Ovary (tissue), 9 donors: ENCODE results near the gene REC114. TPM values are rescaled to one million over a fixed set of nuclear protein-coding genes. Genes with fewer than 3 reads are reported as not detected.

Experiments
- DNase-seq, 5 donors: peaks; one replicate each; pipeline ENCODE4 v3.0.0-alpha.2; 2019 to 2020
- H3K27ac ChIP-seq, 2 donors: fragments of 200-600 bp; one replicate each; pipeline versions ENCODE4 v1.5.1 to v1.8.0; 2019 to 2022
- H3K27me3 ChIP-seq: fragments of 200-600 bp; one replicate; pipeline ENCODE4 v1.8.0; 2022
- H3K36me3 ChIP-seq: fragments of 200-600 bp; sonication (generic); one replicate; pipeline ENCODE4 v1.5.1; 2019
- H3K4me1 ChIP-seq: one replicate; pipeline ENCODE4 v1.8.1; 2013; ENCODE audit warnings: mild to moderate bottlenecking, moderate library complexity; ENCODE audit not compliant: insufficient read depth
- H3K4me3 ChIP-seq: fragments of 200-600 bp; sonication (generic); one replicate; pipeline ENCODE4 v1.5.1; 2017
- H3K9me3 ChIP-seq, 2 donors: fragments of 200-600 bp in 1 of 2; sonication (generic) in 1 of 2; one replicate each; pipeline versions ENCODE4 v1.5.1 to v1.8.1; 2013 to 2019; ENCODE audit warnings: mild to moderate bottlenecking in 1 of 2, moderate library complexity in 1 of 2
- CTCF ChIP-seq, 3 donors: fragments of 450-650 bp in 2 of 3; fragments of 200-600 bp in 1 of 3; IDR thresholded peaks; one replicate each; pipeline versions ENCODE4 v1.5.1 to v1.8.0; 2016 to 2022; ENCODE audit warnings: antibody characterized with exemption in 3 of 3, mild to moderate bottlenecking in 1 of 3
- EP300 ChIP-seq: sonication (generic); formaldehyde crosslinking; IDR thresholded peaks from one replicate; pipeline ENCODE4 v1.6.1; 2017; ENCODE audit warnings: antibody characterized with exemption
- POLR2A ChIP-seq: fragments of 450-650 bp; IDR thresholded peaks from one replicate; pipeline ENCODE4 v1.6.1; 2017; ENCODE audit warnings: antibody characterized with exemption, mild to moderate bottlenecking, moderate library complexity
- WGBS, 3 donors: extraction: QIAGEN DNeasy Blood & Tissue Kit in 1 of 3; methylation state at CpG; one replicate each; pipeline versions ENCODE4 v1.1.5 to v1.1.7; 2013 to 2017; 5-methylcytosine and 5-hydroxymethylcytosine counted together
- intact Hi-C, 4 donors: fragments of 100-400 bp; cut with DNase I; formaldehyde crosslinking; loops; one replicate each; pipeline versions ENCODE4 v1.11.0 to v1.15.1; 2022 to 2023
- polyA plus RNA-seq, 2 donors: library from polyadenylated mRNA; stranded (reverse); fragments of 200-250 nt in 1 of 2; fragments of 350-450 nt in 1 of 2; fragmentation: Illumina TruSeq in 1 of 2; extraction: RNeasy Lipid Tissue Mini Kit (QIAGEN cat#74804) in 1 of 2; gene quantifications; one replicate each; pipeline ENCODE4 v1.2.3, GENCODE V29; 2013 to 2014
- total RNA-seq, 7 donors: library from RNA; depleted of rRNA in 2 of 7; stranded (reverse); fragments of >200 nt in 2 of 7; fragmentation: NEBNext Ultra II Directional in 3 of 7; extraction: Animal tissue kit (Norgen Biotek cat#: 25700) in 3 of 7; gene quantifications; one replicate each; pipeline versions ENCODE4 v1.1.0 to v1.2.4, GENCODE V29; 2016 to 2023
- donor health status: DM: no; HTN: no; CAD: no; lungs with moderate emphysema.
- donor health status: DM: no; HTN: no; CAD: no.
- donor health status: Bipolar disorder and iron deficiency.
- donor health status: DM: yes; HTN: yes; CAD: no.
- donor health status: DM: no; HTN: no; CAD: no.
- donor health status: DM: yes; HTN: yes; CAD: no.

REC114 gene
- total and polyA plus RNA-seq, 9 donors = 0.51 TPM; not detected in 8

GRCh38 chr15:73567020-73567419 is 124.1 kb downstream of the REC114 start:
- no peak for DNase-seq
- Histone ChIP-seq H3K9me3 (no peaks in the 10 kb centered on the region), H3K4me3 (no peak overlapping the region), H3K4me1 (no peaks in the 10 kb centered on the region), H3K27ac (no peak overlapping the region), H3K27me3 (no peaks in the 10 kb centered on the region), H3K36me3 (no peaks in the 10 kb centered on the region)
- TF ChIP-seq EP300 (no peak), CTCF (IDR thresholded peaks at IDR 0.05) (no peak), POLR2A (no peak)
- intact Hi-C loops = loop anchor here (5.0 to 10.0 kb wide), 4 partner anchors 65 to 338 kb away; partner anchors contain the start of gene NPTN (in 3 of the 4)
- 68 to 79% (median 78%) methylated on average over 1 of the region's 1 CpG for WGBS, 3 donors

GRCh38 chr15:73568564-73569280 is 125.8 kb downstream of the REC114 start:
- Histone ChIP-seq H3K9me3 (no peaks in the 10 kb centered on the region), H3K36me3 (no peaks in the 10 kb centered on the region), H3K27ac (no peak overlapping the region), H3K4me3 (no peak overlapping the region), H3K27me3 (no peaks in the 10 kb centered on the region), H3K4me1 (no peaks in the 10 kb centered on the region)
- WGBS, 3 donors = 75 to 79% (median 78%) methylated on average over 7 of the region's 7 CpGs
- no peak for TF ChIP-seq EP300
- TF ChIP-seq POLR2A = no peak
- TF ChIP-seq CTCF (IDR thresholded peaks at IDR 0.05) = no peak
- intact Hi-C loops = loop anchor here (5.0 to 10.0 kb wide), 4 partner anchors 64 to 336 kb away; partner anchors contain the start of gene NPTN (in 3 of the 4)
- DNase-seq = no peak

- Histone ChIP-seq H3K9me3 (no peaks in the 10 kb centered on the region), H3K27ac (no peak overlapping the region), H3K36me3 (no peaks in the 10 kb centered on the region), H3K27me3 (no peaks in the 10 kb centered on the region), H3K4me1 (no peaks in the 10 kb centered on the region), H3K4me3 (no peak overlapping the region)
- no peak for DNase-seq
- intact Hi-C loops = loop anchor here (5.0 to 10.0 kb wide), 4 partner anchors 63 to 335 kb away; partner anchors contain the start of gene NPTN (in 3 of the 4)
- 78 to 88% (median 85%) methylated on average over 3 of the region's 3 CpGs for WGBS, 3 donors
- no peak for TF ChIP-seq POLR2A
- TF ChIP-seq EP300 = no peak
- no peak for TF ChIP-seq CTCF (IDR thresholded peaks at IDR 0.05)
Observed at GRCh38 chr15:73569361-73569760, 126.4 kb downstream of the REC114 start.

GRCh38 chr15:73570355-73571032 is 127.5 kb downstream of the REC114 start:
- Histone ChIP-seq H3K9me3 (no peaks in the 10 kb centered on the region), H3K4me3 (no peak overlapping the region), H3K4me1 (no peaks in the 10 kb centered on the region), H3K36me3 (no peaks in the 10 kb centered on the region), H3K27me3 (no peaks in the 10 kb centered on the region), H3K27ac (no peak overlapping the region)
- no peak for DNase-seq
- WGBS, 3 donors = 76 to 84% (median 77%) methylated on average over 7 of the region's 7 CpGs
- no peak for TF ChIP-seq EP300
- TF ChIP-seq CTCF (IDR thresholded peaks at IDR 0.05) = no peak
- no peak for TF ChIP-seq POLR2A
- intact Hi-C loops = no loop called here
